ENCODE measurements around the gene WRAP73. TPM values are rescaled to one million over a fixed set of nuclear protein-coding genes. Genes with fewer than 3 reads are reported as not detected.
A peak's percentile ranks its signal among the peaks of the same experiment; 100 is the strongest.

Gene WRAP73
- total RNA-seq, 4 donors from 2014 or later = 12.9 to 25.9 (median 15.7) TPM

GRCh38 chr1:3600354-3600753 is 49.5 kb downstream of the WRAP73 start:
- TF ChIP-seq POLR2A (IDR thresholded peaks at IDR 0.05; ENCODE audit: low read depth) = no peak
- TF ChIP-seq EP300 (IDR thresholded peaks at IDR 0.05) = no peak
- TF ChIP-seq, protein P1, sequence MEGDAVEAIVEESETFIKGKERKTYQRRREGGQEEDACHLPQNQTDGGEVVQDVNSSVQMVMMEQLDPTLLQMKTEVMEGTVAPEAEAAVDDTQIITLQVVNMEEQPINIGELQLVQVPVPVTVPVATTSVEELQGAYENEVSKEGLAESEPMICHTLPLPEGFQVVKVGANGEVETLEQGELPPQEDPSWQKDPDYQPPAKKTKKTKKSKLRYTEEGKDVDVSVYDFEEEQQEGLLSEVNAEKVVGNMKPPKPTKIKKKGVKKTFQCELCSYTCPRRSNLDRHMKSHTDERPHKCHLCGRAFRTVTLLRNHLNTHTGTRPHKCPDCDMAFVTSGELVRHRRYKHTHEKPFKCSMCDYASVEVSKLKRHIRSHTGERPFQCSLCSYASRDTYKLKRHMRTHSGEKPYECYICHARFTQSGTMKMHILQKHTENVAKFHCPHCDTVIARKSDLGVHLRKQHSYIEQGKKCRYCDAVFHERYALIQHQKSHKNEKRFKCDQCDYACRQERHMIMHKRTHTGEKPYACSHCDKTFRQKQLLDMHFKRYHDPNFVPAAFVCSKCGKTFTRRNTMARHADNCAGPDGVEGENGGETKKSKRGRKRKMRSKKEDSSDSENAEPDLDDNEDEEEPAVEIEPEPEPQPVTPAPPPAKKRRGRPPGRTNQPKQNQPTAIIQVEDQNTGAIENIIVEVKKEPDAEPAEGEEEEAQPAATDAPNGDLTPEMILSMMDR (IDR thresholded peaks at IDR 0.05) = no peak
- WGBS = 83% methylated on average over 10 of the region's 10 CpGs
- no peaks in the 10 kb centered on the region for H3K36me3 ChIP-seq

DNA sequence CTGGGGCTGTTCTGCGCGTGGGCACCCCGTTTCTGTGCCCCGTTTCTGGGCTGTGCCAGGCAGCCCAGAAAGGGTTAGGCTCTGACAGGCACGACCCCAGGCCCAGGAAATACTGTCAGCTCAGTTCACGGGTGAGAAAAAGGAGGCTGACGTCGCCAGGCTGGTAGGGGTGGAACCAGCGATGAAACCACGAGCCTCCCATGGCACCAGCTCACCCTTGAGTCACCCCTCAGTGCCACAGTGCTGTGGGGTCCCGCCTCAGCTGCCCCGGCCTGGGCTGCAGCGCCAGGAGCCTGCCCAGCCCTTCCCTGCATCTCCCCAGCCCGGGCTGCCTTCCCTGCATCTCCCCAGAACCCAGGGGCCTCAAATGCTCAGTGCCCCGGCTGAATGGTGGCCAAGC is 50.1 kb downstream of the WRAP73 start:
- no peak for DNase-seq (ENCODE audit: extremely low spot score)
- TF ChIP-seq POLR2A (IDR thresholded peaks at IDR 0.05; ENCODE audit: low read depth) (no peak), POLR2AphosphoS5 (IDR thresholded peaks at IDR 0.05) (no peak), EP300 (IDR thresholded peaks at IDR 0.05) (no peak)
- TF ChIP-seq, protein P1 (IDR thresholded peaks at IDR 0.05) = no peak
- Histone ChIP-seq H3K27me3 (peaks cover 0 to 37% (median 0%) of the 10 kb centered on the region in 4 donors), H3K36me3 (no peaks in the 10 kb centered on the region), H3K27ac (replicated peaks in 1 of 4) (no peak overlapping the region), H3K4me1 (peaks cover 12 to 24% (median 21%) of the 10 kb centered on the region in 4 donors), H3K9me3 (no peaks in the 10 kb centered on the region), H3K4me3 (no peak overlapping the region)
- intact Hi-C loops (cut with DNase I) = no loop called here
- WGBS = 94% methylated on average over 10 of the region's 15 CpGs

More at GRCh38 chr1:3600354-3600753, 49.5 kb downstream of the WRAP73 start:
- no peak overlapping the region for H3K27ac ChIP-seq (replicated peaks in 1 of 4)
- peaks cover 0 to 37% (median 0%) of the 10 kb centered on the region in 4 donors for H3K27me3 ChIP-seq
- H3K4me1 ChIP-seq = peaks cover 12 to 24% (median 21%) of the 10 kb centered on the region in 4 donors
- H3K4me3 ChIP-seq = no peak overlapping the region
- DNase-seq (ENCODE audit: extremely low spot score) = no peak
- no peaks in the 10 kb centered on the region for H3K9me3 ChIP-seq
- intact Hi-C loops (cut with DNase I) = no loop called here

GRCh38 chr1:3599286-3599811 is 50.6 kb downstream of the WRAP73 start:
- WGBS = 90% methylated on average over 2 of the region's 16 CpGs
- Histone ChIP-seq H3K4me3 (no peak overlapping the region), H3K27ac (replicated peaks in 1 of 4) (no peak overlapping the region), H3K27me3 (peaks cover 0 to 32% (median 0%) of the 10 kb centered on the region in 4 donors), H3K4me1 (peaks cover 12 to 24% (median 21%) of the 10 kb centered on the region in 4 donors), H3K36me3 (no peaks in the 10 kb centered on the region), H3K9me3 (no peaks in the 10 kb centered on the region)
- intact Hi-C loops (cut with DNase I) = no loop called here
- no peak for TF ChIP-seq POLR2AphosphoS5 (IDR thresholded peaks at IDR 0.05)
- no peak for TF ChIP-seq POLR2A (IDR thresholded peaks at IDR 0.05; ENCODE audit: low read depth)
- TF ChIP-seq, protein P1 (IDR thresholded peaks at IDR 0.05) = no peak
- TF ChIP-seq EP300 (IDR thresholded peaks at IDR 0.05) = no peak
- DNase-seq (ENCODE audit: extremely low spot score) = no peak

- Histone ChIP-seq H3K27ac (replicated peaks in 1 of 4) (no peak overlapping the region), H3K4me3 (peak overlapping the region in 3 of 4 donors; percentile 17 to 35 (median 22)), H3K4me1 (peaks cover 12 to 26% (median 21%) of the 10 kb centered on the region in 4 donors), H3K36me3 (no peaks in the 10 kb centered on the region), H3K27me3 (peaks cover 0 to 25% (median 0%) of the 10 kb centered on the region in 4 donors), H3K9me3 (no peaks in the 10 kb centered on the region)
- WGBS = no CpG with 5 or more reads among the region's 30 CpGs
- intact Hi-C loops (cut with DNase I) = no loop called here
- TF ChIP-seq POLR2AphosphoS5 (IDR thresholded peaks at IDR 0.05) (no peak), POLR2A (IDR thresholded peaks at IDR 0.05; ENCODE audit: low read depth) (no peak), EP300 (IDR thresholded peaks at IDR 0.05) (no peak)
- TF ChIP-seq, protein P1 (IDR thresholded peaks at IDR 0.05) = no peak
- no peak for DNase-seq (ENCODE audit: extremely low spot score)
Measured at GRCh38 chr1:3598522-3599285, 51.2 kb downstream of the WRAP73 start.
